Measurements from ENCODE around the gene ACTR3C. TPM values are rescaled to one million over a fixed set of nuclear protein-coding genes. Genes with fewer than 3 reads are reported as not detected.
A peak's percentile ranks its signal among the peaks of the same experiment; 100 is the strongest.

The ACTR3C gene
- total and polyA plus RNA-seq, 2 of the 13 experiments (the other 11 are each of a cell fraction or from before 2014, with no cell fraction given), result 3.8 to 7.5 TPM

GRCh38 chr7:150368884-150369747 lies 45.8 kb upstream of the ACTR3C start (continued):
- TF ChIP-seq PITX1 (CRISPR knock-in tag; IDR thresholded peaks at IDR 0.05) (peak; percentile 67), SOX5 (CRISPR knock-in tag; IDR thresholded peaks at IDR 0.05; ENCODE audit: borderline replicate concordance) (no peak), RBAK (CRISPR knock-in tag; IDR thresholded peaks at IDR 0.05) (no peak), NR2F1 (CRISPR knock-in tag; IDR thresholded peaks at IDR 0.05) (no peak), ZMYM2 (CRISPR knock-in tag; IDR thresholded peaks at IDR 0.05) (no peak), U2AF1 (optimal IDR thresholded peaks at IDR 0.05; ENCODE audit: low read depth, low read length) (no peak), ZNF3 (CRISPR knock-in tag; IDR thresholded peaks at IDR 0.05) (no peak), ZBTB10 (CRISPR knock-in tag; IDR thresholded peaks at IDR 0.05; ENCODE audit: borderline replicate concordance) (no peak), TFDP1 (CRISPR knock-in tag; IDR thresholded peaks at IDR 0.05; ENCODE audit: borderline replicate concordance) (no peak), GATAD2A (CRISPR knock-in tag; IDR thresholded peaks at IDR 0.05) (no peak; the same call in 1 of the 2 replicates), ZNF280B (CRISPR knock-in tag; IDR thresholded peaks at IDR 0.05; ENCODE audit: borderline replicate concordance) (no peak), ZNF589 (CRISPR knock-in tag; conservative IDR thresholded peaks at IDR 0.05) (no peak), ZNF318 (CRISPR knock-in tag; IDR thresholded peaks at IDR 0.05) (no peak), ZNF317 (CRISPR knock-in tag; IDR thresholded peaks at IDR 0.05) (peak; percentile 33; the same call in 1 of the 2 replicates), RAD51 (IDR thresholded peaks at IDR 0.05; ENCODE audit: borderline replicate concordance) (no peak)

All from HepG2 (cell line).